B cell (primary cell): ENCODE measurements around the gene TRPM6. TPM values are rescaled to one million over a fixed set of nuclear protein-coding genes. Genes with fewer than 3 reads are reported as not detected.

Experiments used
- ATAC-seq: fragments of 200-7000 bp; cut with Tn5 transposase; one replicate; pipeline ENCODE4 v1.10.0; 2021; ENCODE audit warnings: low read depth, mild to moderate bottlenecking, moderate number of reproducible peaks, moderate library complexity
- CTCF ChIA-PET: fragments of 350-600 bp; sonication (Branson Sonifier 250); formaldehyde crosslinking; loops from one replicate; lab custom pipeline; 2021; ENCODE audit warnings: antibody characterized with exemption, inconsistent platforms; lab: Charles Lee
- POLR2A ChIA-PET: fragments of 350-600 bp; sonication (Branson Sonifier 250); formaldehyde crosslinking; loops from one replicate; lab custom pipeline; 2021; ENCODE audit warnings: antibody characterized with exemption; lab: Charles Lee
- DNase-seq: peaks from one replicate; pipeline ENCODE4 v3.0.0; 2013
- H2AFZ ChIP-seq: 2 replicates; pipeline ENCODE4 v1.6.1; 2012; ENCODE audit warnings: mild to moderate bottlenecking, low read depth, low read length; ENCODE audit not compliant: insufficient read depth, poor library complexity, severe bottlenecking
- H3K27ac ChIP-seq, 2 donors: 1 replicate in 1 of 2; 2 replicates in 1 of 2; pipeline ENCODE4 v1.5.1; 2012 to 2013; ENCODE audit warnings: low read length in 2 of 2, mild to moderate bottlenecking in 2 of 2, moderate library complexity in 1 of 2
- H3K27me3 ChIP-seq, 4 experiments: fragments of 200-600 bp in 1 of 4; sonication (generic) in 1 of 4; replicated peaks in 1 of 4; 1 replicate in 2 of 4; 2 replicates in 2 of 4; pipeline versions ENCODE4 v1.6.1 to v1.7.0; 2013 to 2016; ENCODE audit warnings: low read length in 3 of 4, mild to moderate bottlenecking in 2 of 4, mixed read lengths in 1 of 4, moderate library complexity in 1 of 4; ENCODE audit not compliant: insufficient read depth in 4 of 4, control insufficient read depth in 3 of 4; ENCODE audit errors: control extremely low read depth in 1 of 4
- H3K36me3 ChIP-seq, 2 experiments: replicated peaks in 1 of 2; 1 replicate in 1 of 2; 2 replicates in 1 of 2; pipeline versions ENCODE4 v1.6.1 to v1.7.1; 2013; ENCODE audit warnings: low read length in 1 of 2; ENCODE audit not compliant: insufficient read depth in 2 of 2, control insufficient read depth in 1 of 2; ENCODE audit errors: control extremely low read depth in 1 of 2, extremely low read depth in 1 of 2
- H3K4me1 ChIP-seq, 2 donors: fragments of 200-600 bp in 1 of 2; sonication (generic) in 1 of 2; 1 replicate in 1 of 2; 2 replicates in 1 of 2; pipeline versions ENCODE4 v1.5.1 to v1.6.1; 2013 to 2017; ENCODE audit warnings: low read length in 2 of 2; ENCODE audit not compliant: control insufficient read depth in 2 of 2, insufficient read depth in 2 of 2
- H3K4me2 ChIP-seq: replicated peaks from 2 replicates; pipeline ENCODE3; 2012; ENCODE audit warnings: mild to moderate bottlenecking, low read depth, low read length; ENCODE audit not compliant: poor library complexity, severe bottlenecking
- H3K4me3 ChIP-seq, 5 experiments: fragments of 200-600 bp in 1 of 5; sonication (generic) in 1 of 5; 1 replicate in 3 of 5; 2 replicates in 2 of 5; pipeline versions ENCODE4 v1.5.1 to v1.7.0; 2011 to 2016; ENCODE audit warnings: low read length in 4 of 5, mild to moderate bottlenecking in 4 of 5, low read depth in 2 of 5, control low read depth in 1 of 5, moderate library complexity in 1 of 5; ENCODE audit not compliant: insufficient read depth in 1 of 5; ENCODE audit errors: control extremely low read depth in 1 of 5, extremely low read depth in 1 of 5
- H3K79me2 ChIP-seq: fragments of 200-600 bp; sonication (generic); one replicate; pipeline ENCODE4 v1.6.0; 2016; ENCODE audit warnings: low read length; ENCODE audit not compliant: control insufficient read depth, insufficient read depth
- H3K9ac ChIP-seq: fragments of 200-600 bp; sonication (generic); 2 replicates; pipeline ENCODE4 v1.6.1; 2017; ENCODE audit warnings: mild to moderate bottlenecking, low read length, moderate library complexity
- H3K9me3 ChIP-seq, 3 donors: one replicate each; pipeline versions ENCODE4 v1.6.1 to v1.7.1; 2013; ENCODE audit warnings: low read length in 2 of 3; ENCODE audit not compliant: control insufficient read depth in 2 of 3, insufficient read depth in 1 of 3; ENCODE audit errors: control extremely low read depth in 1 of 3
- H4K20me1 ChIP-seq: 2 replicates; pipeline ENCODE4 v1.6.0; 2012; ENCODE audit warnings: mild to moderate bottlenecking, low read length; ENCODE audit not compliant: insufficient read depth, control insufficient read depth, poor library complexity, severe bottlenecking
- H3K27ac Mint-ChIP-seq: one replicate; pipeline ENCODE4 v1.8.0; 2021; ENCODE audit warnings: mixed read lengths
- H3K27me3 Mint-ChIP-seq: one replicate; pipeline ENCODE4 v1.8.0; 2021; ENCODE audit warnings: mixed read lengths
- H3K4me1 Mint-ChIP-seq: one replicate; pipeline ENCODE4 v1.8.0; 2021; ENCODE audit warnings: mixed read lengths
- H3K4me3 Mint-ChIP-seq: one replicate; pipeline ENCODE4 v1.8.0; 2021; ENCODE audit warnings: mixed read lengths
- H3K9me3 Mint-ChIP-seq: one replicate; pipeline ENCODE4 v1.8.0; 2022; ENCODE audit warnings: mixed read lengths; ENCODE audit not compliant: insufficient read depth
- EZH2 ChIP-seq: IDR thresholded peaks from 2 replicates; pipeline ENCODE4 v1.6.1; 2012; ENCODE audit warnings: borderline replicate concordance, low read depth, mild to moderate bottlenecking, moderate library complexity, low read length; ENCODE audit not compliant: insufficient read depth, poor library complexity, severe bottlenecking
- WGBS: methylation state at CpG from one replicate; pipeline ENCODE4 v1.1.5; 2013; ENCODE audit warnings: missing lambda C conversion rate; ENCODE audit not compliant: insufficient coverage; 5-methylcytosine and 5-hydroxymethylcytosine counted together
- intact Hi-C: fragments of 100-400 bp; cut with micrococcal nuclease; formaldehyde crosslinking; loops from one replicate; pipeline ENCODE4 v1.10.0; 2022
- polyA plus RNA-seq: library from polyadenylated mRNA; depleted of rRNA; stranded (reverse); fragments of >200 nt; gene quantifications from 2 replicates; pipeline ENCODE4 v1.2.3, GENCODE V29; 2012
- total RNA-seq, 2 donors: library from RNA; stranded (reverse); fragments of 120-200 nt in 1 of 2; gene quantifications; 1 replicate in 1 of 2; 2 replicates in 1 of 2; pipeline versions ENCODE4 v1.2.3 to v1.2.4, GENCODE V29; 2013 to 2022
- TF ChIP-seq, protein P1 (sequence below): fragments of 200-600 bp; IDR thresholded peaks from one replicate; pipeline ENCODE4 v1.8.0; 2022; ENCODE audit warnings: antibody characterized with exemption, mild to moderate bottlenecking

TRPM6 gene
- total and polyA plus RNA-seq, 2 donors (not counting 1 experiment from before 2014, with no cell fraction given): not detected

DNA sequence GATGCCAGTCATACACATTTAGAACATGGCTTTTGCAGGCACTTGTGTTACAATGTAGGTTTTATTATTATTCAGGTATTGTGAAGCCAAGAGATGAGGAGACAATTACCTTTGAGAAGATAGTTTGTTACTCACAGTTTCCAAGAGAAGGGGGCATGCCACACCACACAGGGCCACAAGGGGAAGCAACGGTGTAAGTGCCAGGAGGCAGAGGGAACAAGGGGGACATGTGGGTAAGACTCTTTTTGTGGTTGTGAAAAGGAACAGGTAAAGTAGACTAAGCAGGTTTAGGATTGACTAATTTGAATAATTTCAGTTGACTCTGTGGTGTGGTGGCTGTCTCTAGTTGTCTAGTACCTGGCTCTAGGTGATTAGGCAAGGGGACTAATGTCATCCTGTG lies 191.2 kb downstream of the TRPM6 start:
- no peak overlapping the region for H3K9ac ChIP-seq
- no peaks in the 10 kb centered on the region for H4K20me1 ChIP-seq
- H3K27me3 ChIP-seq: peaks cover 0 to 7% (median 0%) of the 10 kb centered on the region in 4 experiments
- no peak for DNase-seq
- no peaks in the 10 kb centered on the region for H3K4me1 Mint-ChIP-seq
- peaks cover 21% of the 10 kb centered on the region for H3K27me3 Mint-ChIP-seq
- no peak overlapping the region for H2AFZ ChIP-seq
- WGBS: 83% methylated on average over 1 of the region's 1 CpG
- H3K27ac Mint-ChIP-seq: no peak overlapping the region
- ChIA-PET CTCF (no interaction called here), POLR2A (no interaction called here)
- no peak overlapping the region for H3K27ac ChIP-seq
- no peaks in the 10 kb centered on the region for H3K4me1 ChIP-seq
- no peaks in the 10 kb centered on the region for H3K36me3 ChIP-seq
- H3K4me2 ChIP-seq: no peak overlapping the region
- H3K9me3 Mint-ChIP-seq: no peaks in the 10 kb centered on the region
- no peak for ATAC-seq
- H3K4me3 ChIP-seq: no peak overlapping the region
- intact Hi-C loops: no loop called here
- no peak overlapping the region for H3K4me3 Mint-ChIP-seq
- TF ChIP-seq EZH2: no peak
- TF ChIP-seq, protein P1, sequence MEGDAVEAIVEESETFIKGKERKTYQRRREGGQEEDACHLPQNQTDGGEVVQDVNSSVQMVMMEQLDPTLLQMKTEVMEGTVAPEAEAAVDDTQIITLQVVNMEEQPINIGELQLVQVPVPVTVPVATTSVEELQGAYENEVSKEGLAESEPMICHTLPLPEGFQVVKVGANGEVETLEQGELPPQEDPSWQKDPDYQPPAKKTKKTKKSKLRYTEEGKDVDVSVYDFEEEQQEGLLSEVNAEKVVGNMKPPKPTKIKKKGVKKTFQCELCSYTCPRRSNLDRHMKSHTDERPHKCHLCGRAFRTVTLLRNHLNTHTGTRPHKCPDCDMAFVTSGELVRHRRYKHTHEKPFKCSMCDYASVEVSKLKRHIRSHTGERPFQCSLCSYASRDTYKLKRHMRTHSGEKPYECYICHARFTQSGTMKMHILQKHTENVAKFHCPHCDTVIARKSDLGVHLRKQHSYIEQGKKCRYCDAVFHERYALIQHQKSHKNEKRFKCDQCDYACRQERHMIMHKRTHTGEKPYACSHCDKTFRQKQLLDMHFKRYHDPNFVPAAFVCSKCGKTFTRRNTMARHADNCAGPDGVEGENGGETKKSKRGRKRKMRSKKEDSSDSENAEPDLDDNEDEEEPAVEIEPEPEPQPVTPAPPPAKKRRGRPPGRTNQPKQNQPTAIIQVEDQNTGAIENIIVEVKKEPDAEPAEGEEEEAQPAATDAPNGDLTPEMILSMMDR: no peak
- no peaks in the 10 kb centered on the region for H3K9me3 ChIP-seq
- no peaks in the 10 kb centered on the region for H3K79me2 ChIP-seq

DNA sequence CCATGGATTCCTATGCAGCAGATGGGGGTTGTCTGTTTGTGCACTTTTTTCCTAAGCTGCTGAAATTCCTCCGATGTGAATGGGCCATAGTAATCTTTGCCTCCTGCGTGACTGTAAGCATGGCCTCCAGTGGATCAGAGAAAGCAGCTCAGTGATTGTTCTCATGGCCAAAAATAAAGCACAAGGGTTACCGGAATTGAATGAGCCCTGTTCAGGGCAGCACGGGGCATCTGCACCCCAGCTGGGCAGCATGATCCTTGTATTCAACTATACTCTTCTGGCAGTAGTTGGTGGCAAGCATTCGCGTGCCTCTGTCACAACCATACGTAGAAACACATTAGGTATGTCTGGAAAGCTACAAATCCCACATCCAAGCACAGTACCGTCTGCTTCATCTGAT lies 196.7 kb downstream of the TRPM6 start:
- H3K4me2 ChIP-seq: no peak overlapping the region

More for the DNA sequence above, 196.7 kb downstream of the TRPM6 start:
- intact Hi-C loops: no loop called here
- TF ChIP-seq EZH2: no peak
- TF ChIP-seq, protein P1: no peak
- no peak overlapping the region for H3K27ac ChIP-seq
- Mint-ChIP-seq H3K9me3 (no peaks in the 10 kb centered on the region), H3K27me3 (peaks cover 15% of the 10 kb centered on the region), H3K27ac (no peak overlapping the region), H3K4me3 (no peak overlapping the region), H3K4me1 (no peaks in the 10 kb centered on the region)
- 89% methylated on average over 4 of the region's 8 CpGs for WGBS
- DNase-seq (no peak), ATAC-seq (no peak)
- no peaks in the 10 kb centered on the region for H4K20me1 ChIP-seq
- no peaks in the 10 kb centered on the region for H3K4me1 ChIP-seq
- H3K9me3 ChIP-seq: no peaks in the 10 kb centered on the region
- CTCF ChIA-PET: no interaction called here
- H2AFZ ChIP-seq: no peak overlapping the region
- no peaks in the 10 kb centered on the region for H3K79me2 ChIP-seq
- POLR2A ChIA-PET: no interaction called here
- no peaks in the 10 kb centered on the region for H3K36me3 ChIP-seq
- no peak overlapping the region for H3K4me3 ChIP-seq
- peaks cover 0 to 7% (median 0%) of the 10 kb centered on the region in 4 experiments for H3K27me3 ChIP-seq
- no peak overlapping the region for H3K9ac ChIP-seq
